Small intestine (tissue), 7 donors: Measurements from ENCODE around the gene BICDL1. TPM values are rescaled to one million over a fixed set of nuclear protein-coding genes. Genes with fewer than 3 reads are reported as not detected.
"Not testable (repeated sequence)": the region's sequence is repeated elsewhere in the genome, so short reads cannot be mapped to it uniquely, and the experiment has no call there.

Source experiments
- DNase-seq, 2 donors: peaks; one replicate each; pipeline versions ENCODE4 v3.0.0 to v3.0.0-alpha.2; 2013
- FAIRE-seq: peaks from 2 replicates; lab custom pipeline; 2012; peaks lifted over from hg19 to GRCh38; lab: Jason Lieb, UNC
- H3K27ac ChIP-seq, 3 donors: one replicate each; pipeline ENCODE4 v1.5.1; 2013; ENCODE audit warnings: low read length in 2 of 3, mild to moderate bottlenecking in 2 of 3, control low read depth in 1 of 3, inconsistent platforms in 1 of 3, low read depth in 1 of 3, moderate library complexity in 1 of 3
- H3K27me3 ChIP-seq, 3 donors: one replicate each; pipeline ENCODE4 v1.6.1; 2013; ENCODE audit warnings: low read length in 3 of 3, inconsistent platforms in 1 of 3; ENCODE audit not compliant: control insufficient read depth in 3 of 3, insufficient read depth in 3 of 3
- H3K36me3 ChIP-seq, 3 donors: one replicate each; pipeline ENCODE4 v1.6.1; 2013; ENCODE audit warnings: low read length in 3 of 3, inconsistent platforms in 1 of 3, low read depth in 1 of 3, mild to moderate bottlenecking in 1 of 3, moderate library complexity in 1 of 3; ENCODE audit not compliant: control insufficient read depth in 3 of 3, insufficient read depth in 2 of 3
- H3K4me1 ChIP-seq, 3 donors: one replicate each; pipeline ENCODE4 v1.6.1; 2013; ENCODE audit warnings: low read length in 2 of 3, inconsistent platforms in 1 of 3, low read depth in 1 of 3, mild to moderate bottlenecking in 1 of 3, moderate library complexity in 1 of 3; ENCODE audit not compliant: control insufficient read depth in 3 of 3, insufficient read depth in 2 of 3
- H3K4me3 ChIP-seq, 3 donors: one replicate each; pipeline ENCODE4 v1.5.1; 2013; ENCODE audit warnings: low read length in 3 of 3, control low read depth in 1 of 3, inconsistent platforms in 1 of 3, low read depth in 1 of 3, mild to moderate bottlenecking in 1 of 3, moderate library complexity in 1 of 3
- H3K9me3 ChIP-seq, 2 donors: one replicate each; pipeline ENCODE4 v1.6.1; 2013; ENCODE audit warnings: low read depth in 1 of 2, low read length in 1 of 2; ENCODE audit not compliant: control insufficient read depth in 2 of 2, insufficient read depth in 1 of 2
- WGBS, 3 donors: extraction: QIAGEN DNeasy Blood & Tissue Kit; methylation state at CpG; one replicate each; pipeline ENCODE4 v1.1.7; 2013; 5-methylcytosine and 5-hydroxymethylcytosine counted together
- polyA plus RNA-seq, 4 donors: library from polyadenylated mRNA; stranded (reverse) in 3 of 4; unstranded in 1 of 4; fragments of 200-250 nt in 3 of 4; fragments of 120-200 nt in 1 of 4; gene quantifications; one replicate each; pipeline versions ENCODE4 v1.2.1 to v1.2.3, GENCODE V29; 2013
- donor health status: healthy with polysubstance abuse.
- donor health status: control.
- donor health status: control.
- donor health status: Bipolar disorder and iron deficiency.
- donor health status: healthy.

Gene BICDL1
- polyA plus RNA-seq, 4 donors, result 3.2 to 9.8 (median 6.0) TPM

- Histone ChIP-seq H3K27ac (no peak overlapping the region), H3K4me1 (no peaks in the 10 kb centered on the region), H3K4me3 (no peak overlapping the region), H3K27me3 (no peaks in the 10 kb centered on the region), H3K9me3 (peaks cover 0 to 8% of the 10 kb centered on the region in 2 donors), H3K36me3 (no peaks in the 10 kb centered on the region)
- FAIRE-seq, result no peak
- no peak for DNase-seq
- 80 to 86% (median 84%) methylated on average over 2 of the region's 2 CpGs for WGBS, 3 donors
These were observed 35.2 kb downstream of the BICDL1 start for GRCh38 chr12:120024193-120024592.

GRCh38 chr12:120025640-120026039 is 36.6 kb downstream of the BICDL1 start:
- whole genome bisulfite sequencing, 3 donors, result 98 to 100% (median 99%) methylated on average over 2 of the region's 2 CpGs
- FAIRE-seq (no peak), DNase-seq (no peak)
- Histone ChIP-seq H3K27me3 (no peaks in the 10 kb centered on the region), H3K4me1 (no peaks in the 10 kb centered on the region), H3K27ac (no peak overlapping the region), H3K9me3 (peaks cover 0 to 8% of the 10 kb centered on the region in 2 donors), H3K36me3 (no peaks in the 10 kb centered on the region), H3K4me3 (no peak overlapping the region)

- H3K9me3 ChIP-seq, result no peaks in the 10 kb centered on the region
- H3K27me3 ChIP-seq, result no peaks in the 10 kb centered on the region
- DNase-seq (no peak), FAIRE-seq (no peak)
- H3K4me3 ChIP-seq, result no peak overlapping the region
- H3K4me1 ChIP-seq, result no peaks in the 10 kb centered on the region
- no peaks in the 10 kb centered on the region for H3K36me3 ChIP-seq
- no peak overlapping the region for H3K27ac ChIP-seq
These were observed 43.2 kb downstream of the BICDL1 start for GRCh38 chr12:120032242-120032641.

DNA sequence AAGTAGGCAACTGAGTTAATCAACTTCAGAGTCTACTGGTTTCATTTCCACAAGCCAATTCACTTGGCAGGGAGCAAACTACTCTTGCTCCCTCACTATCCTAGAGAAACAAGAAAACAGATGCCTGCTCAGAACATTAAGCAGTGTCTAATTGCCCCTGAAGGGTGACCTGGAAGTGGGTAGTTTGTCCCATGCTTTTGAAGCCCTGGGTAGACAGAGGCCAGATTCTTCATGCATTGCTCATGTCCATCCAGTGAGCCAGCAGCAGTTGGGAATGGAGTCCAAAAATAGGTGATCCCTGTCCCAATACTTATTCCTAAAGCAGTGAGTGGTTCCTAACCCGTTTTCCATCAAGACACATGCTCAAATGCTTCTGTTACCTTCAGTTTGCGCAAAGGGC is 48.8 kb downstream of the BICDL1 start:
- no peak for FAIRE-seq
- H3K27ac ChIP-seq, result no peak overlapping the region

DNA sequence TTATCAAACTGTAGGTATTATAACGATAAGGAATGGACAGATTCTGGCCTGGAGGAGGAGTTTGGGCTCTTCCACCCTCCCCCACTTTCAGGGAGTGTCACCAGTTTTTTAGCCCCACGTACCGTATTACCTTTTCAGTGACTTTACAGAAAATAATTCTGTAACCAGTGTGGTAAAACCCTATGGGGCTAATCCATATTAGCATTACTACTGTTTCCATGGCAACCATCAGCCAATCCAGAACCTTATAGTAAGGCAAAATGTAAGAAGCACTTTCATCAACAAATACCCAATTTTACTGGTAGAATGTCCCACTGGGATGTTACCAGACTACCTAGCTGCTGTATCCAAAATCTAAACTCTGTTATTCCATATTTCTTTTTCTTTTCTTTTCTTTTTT is 50.7 kb downstream of the BICDL1 start:
- 83 to 87% (median 87%) methylated on average over 3 of the region's 3 CpGs for WGBS, 3 donors
- no peaks in the 10 kb centered on the region for H3K4me1 ChIP-seq
- H3K27ac ChIP-seq, result no peak overlapping the region
- DNase-seq (no peak), FAIRE-seq (no peak)
- H3K9me3 ChIP-seq, result no peaks in the 10 kb centered on the region
- no peak overlapping the region for H3K4me3 ChIP-seq
- no peaks in the 10 kb centered on the region for H3K36me3 ChIP-seq
- H3K27me3 ChIP-seq, result no peaks in the 10 kb centered on the region

More for the DNA sequence above, 48.8 kb downstream of the BICDL1 start:
- Histone ChIP-seq H3K4me1 (no peaks in the 10 kb centered on the region), H3K36me3 (no peaks in the 10 kb centered on the region), H3K4me3 (no peak overlapping the region), H3K9me3 (no peaks in the 10 kb centered on the region), H3K27me3 (no peaks in the 10 kb centered on the region)
- DNase-seq, result no peak
- WGBS, 3 donors, result 79 to 87% (median 85%) methylated on average over 2 of the region's 2 CpGs

- Histone ChIP-seq H3K27me3 (no peaks in the 10 kb centered on the region), H3K27ac (no peak overlapping the region), H3K4me1 (no peaks in the 10 kb centered on the region), H3K36me3 (no peaks in the 10 kb centered on the region), H3K4me3 (no peak overlapping the region), H3K9me3 (no peaks in the 10 kb centered on the region)
- DNase-seq, result peak in 1 of 2 donors; percentile 5
- no peak for FAIRE-seq
- 63 to 84% (median 76%) methylated on average over 11 of the region's 11 CpGs for WGBS, 3 donors
These were observed 52.6 kb downstream of the BICDL1 start for GRCh38 chr12:120041386-120042231.

GRCh38 chr12:120045367-120045766 is 56.3 kb downstream of the BICDL1 start:
- DNase-seq, FAIRE-seq: not testable (repeated sequence)

DNA sequence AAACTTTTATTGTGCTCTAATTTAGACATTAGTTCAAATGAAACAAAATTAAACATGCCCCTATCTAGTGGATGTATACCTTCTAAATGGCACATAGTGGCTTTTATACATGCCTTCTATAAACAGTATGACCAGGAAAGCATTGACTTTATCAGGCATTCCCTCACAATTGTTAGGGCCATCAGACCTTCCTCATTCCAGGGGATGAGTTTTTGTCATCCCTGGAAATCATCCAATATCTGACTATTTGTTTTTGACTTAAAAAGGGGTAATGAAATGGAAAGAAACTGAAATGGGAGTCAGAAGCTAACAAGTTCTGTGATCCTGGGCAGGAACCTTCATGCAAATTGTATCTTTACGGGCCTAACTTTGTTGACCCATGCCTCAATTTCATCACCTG is 58.0 kb downstream of the BICDL1 start:
- Histone ChIP-seq H3K27me3 (no peaks in the 10 kb centered on the region), H3K9me3 (no peaks in the 10 kb centered on the region), H3K27ac (no peak overlapping the region), H3K36me3 (no peaks in the 10 kb centered on the region), H3K4me1 (no peaks in the 10 kb centered on the region), H3K4me3 (no peak overlapping the region)
- FAIRE-seq (no peak), DNase-seq (no peak)
- WGBS, 3 donors, result 92 to 100% (median 95%) methylated on average over 1 of the region's 1 CpG

More at GRCh38 chr12:120045367-120045766, 56.3 kb downstream of the BICDL1 start:
- not testable (repeated sequence) for H3K27me3 ChIP-seq, H3K4me3 ChIP-seq, H3K9me3 ChIP-seq, H3K27ac ChIP-seq, H3K36me3 ChIP-seq, H3K4me1 ChIP-seq
- 91 to 96% (median 93%) methylated on average over 3 of the region's 5 CpGs for WGBS, 3 donors

- Histone ChIP-seq H3K9me3 (no peaks in the 10 kb centered on the region), H3K4me3 (no peak overlapping the region), H3K27me3 (no peaks in the 10 kb centered on the region), H3K4me1 (no peaks in the 10 kb centered on the region), H3K36me3 (no peaks in the 10 kb centered on the region), H3K27ac (no peak overlapping the region)
- FAIRE-seq, result no peak
- no peak for DNase-seq
These were observed 59.2 kb downstream of the BICDL1 start for GRCh38 chr12:120048263-120048662.
